Inflammatory macrophage treated with lipopolysaccharide for 4 hours (primary cell): ENCODE measurements around the gene NELFCD.
A peak's percentile ranks its signal among the peaks of the same experiment; 100 is the strongest.
"Not testable (repeated sequence)": the region's sequence is repeated elsewhere in the genome, so short reads cannot be mapped to it uniquely, and the experiment has no call there.

Experiments
- DNase-seq: peaks from one replicate; pipeline ENCODE4 v3.0.0-alpha.2; 2020

The NELFCD gene

DNA sequence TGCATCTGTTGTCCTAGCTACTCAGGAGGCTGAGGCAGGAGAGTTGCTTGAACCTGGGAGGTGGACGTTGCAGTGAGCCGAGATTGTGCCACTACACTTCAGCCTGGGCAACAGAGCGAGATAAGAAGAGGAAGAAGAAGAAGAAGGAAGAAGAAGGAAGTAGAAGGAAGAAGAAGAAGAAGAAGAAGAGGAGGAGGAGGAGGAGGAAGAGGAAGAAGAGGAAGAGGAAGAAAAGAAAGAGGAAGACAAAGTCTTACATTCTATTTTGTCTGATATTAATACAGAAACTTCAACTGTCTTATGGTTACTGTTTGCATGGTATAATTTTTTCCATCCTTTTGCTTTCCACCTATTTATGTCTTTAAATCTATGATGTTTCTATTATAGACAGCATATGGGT, 7.2 kb upstream of the NELFCD start:
- DNase-seq = peak; percentile 14

DNA sequence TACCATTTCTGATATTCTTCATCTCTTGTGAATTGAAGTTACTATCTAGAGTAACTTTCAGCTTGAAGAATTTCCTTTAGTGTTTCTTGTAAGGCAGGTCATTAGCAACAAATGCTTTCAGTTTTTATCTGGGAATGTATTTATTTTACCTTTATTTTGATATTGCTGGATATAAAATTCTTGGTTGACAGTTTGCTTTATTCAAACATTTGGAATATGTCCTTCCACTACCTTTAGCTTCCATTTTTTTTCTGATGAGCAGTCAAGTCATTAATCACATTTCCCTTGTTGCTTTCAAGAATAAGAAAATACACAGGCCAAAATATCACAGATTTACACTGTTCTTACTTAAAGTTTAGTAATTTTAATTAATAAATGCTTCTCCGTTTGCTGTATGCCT, 5.7 kb upstream of the NELFCD start:
- DNase-seq = no peak

DNA sequence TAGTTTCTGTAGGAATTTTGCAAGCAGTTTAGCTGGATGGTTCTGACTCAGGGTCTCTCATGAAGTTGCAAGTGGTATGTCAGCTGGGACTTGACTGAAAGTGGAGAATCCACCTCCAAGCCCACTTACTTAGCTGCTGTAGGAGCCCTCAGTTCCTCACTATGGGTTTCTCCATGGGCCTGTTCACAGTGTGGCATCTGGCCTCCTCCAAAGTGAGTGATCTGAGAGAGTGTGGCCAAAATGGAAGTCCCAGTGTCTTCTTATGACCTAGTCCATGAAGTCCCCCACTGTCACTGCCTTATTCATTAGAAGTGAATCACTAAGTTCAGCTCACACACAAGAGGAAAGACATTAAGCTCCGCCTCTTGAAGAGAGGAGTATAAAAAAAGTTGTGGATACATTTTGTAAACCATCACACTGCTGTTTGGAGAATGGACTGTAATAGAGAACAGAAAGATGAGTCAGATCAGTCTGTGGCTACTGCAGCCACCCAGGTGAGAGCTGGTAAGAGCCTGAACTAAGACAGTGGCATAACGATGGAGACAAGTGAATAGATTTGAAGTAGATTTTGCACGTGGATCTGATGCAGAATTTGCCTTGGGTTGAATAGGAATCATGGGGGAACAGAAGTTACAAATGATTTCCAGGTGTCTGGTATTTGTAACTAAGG, 4.9 kb upstream of the NELFCD start:
- DNase-seq = peak; percentile 26

DNA sequence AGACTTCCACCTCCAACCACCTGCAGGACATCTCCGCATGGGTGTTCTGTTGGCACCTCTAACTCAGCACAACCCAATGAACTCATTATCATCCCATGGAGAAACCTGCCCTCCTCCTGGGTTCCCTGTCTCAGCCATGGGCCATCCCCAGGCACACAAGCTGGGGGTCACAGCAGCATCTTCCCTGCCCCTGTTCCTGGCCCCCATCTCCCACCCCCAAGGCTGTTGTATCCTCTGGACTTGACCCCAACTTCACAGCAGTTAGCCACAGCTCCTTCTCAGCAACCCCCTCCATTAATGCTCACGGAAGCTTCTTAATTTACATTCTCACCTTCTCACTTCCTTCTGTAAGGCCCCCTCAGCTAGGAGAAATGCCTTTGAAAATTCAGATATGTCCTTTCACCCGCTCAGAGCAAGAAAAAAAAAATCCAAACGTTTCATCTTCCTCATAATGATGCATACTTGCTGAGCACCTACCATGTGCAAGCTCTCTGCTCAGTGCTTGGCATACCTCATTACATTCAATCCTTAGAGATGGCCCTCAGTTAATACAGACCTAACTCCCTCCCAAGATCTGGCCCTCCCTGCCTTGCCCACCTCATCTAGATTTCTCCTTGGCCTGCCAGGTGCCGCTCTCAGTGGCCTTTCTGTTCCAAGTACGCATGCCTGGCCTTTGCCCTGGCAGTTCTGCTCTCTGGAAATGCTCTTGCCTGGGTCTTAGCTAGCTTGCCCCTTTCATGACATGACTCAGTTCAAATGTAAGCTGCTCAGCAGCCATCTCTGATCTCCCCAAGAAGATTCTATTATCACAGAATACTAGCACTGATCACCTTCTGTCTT, 2.5 kb upstream of the NELFCD start:
- DNase-seq = no peak

DNA sequence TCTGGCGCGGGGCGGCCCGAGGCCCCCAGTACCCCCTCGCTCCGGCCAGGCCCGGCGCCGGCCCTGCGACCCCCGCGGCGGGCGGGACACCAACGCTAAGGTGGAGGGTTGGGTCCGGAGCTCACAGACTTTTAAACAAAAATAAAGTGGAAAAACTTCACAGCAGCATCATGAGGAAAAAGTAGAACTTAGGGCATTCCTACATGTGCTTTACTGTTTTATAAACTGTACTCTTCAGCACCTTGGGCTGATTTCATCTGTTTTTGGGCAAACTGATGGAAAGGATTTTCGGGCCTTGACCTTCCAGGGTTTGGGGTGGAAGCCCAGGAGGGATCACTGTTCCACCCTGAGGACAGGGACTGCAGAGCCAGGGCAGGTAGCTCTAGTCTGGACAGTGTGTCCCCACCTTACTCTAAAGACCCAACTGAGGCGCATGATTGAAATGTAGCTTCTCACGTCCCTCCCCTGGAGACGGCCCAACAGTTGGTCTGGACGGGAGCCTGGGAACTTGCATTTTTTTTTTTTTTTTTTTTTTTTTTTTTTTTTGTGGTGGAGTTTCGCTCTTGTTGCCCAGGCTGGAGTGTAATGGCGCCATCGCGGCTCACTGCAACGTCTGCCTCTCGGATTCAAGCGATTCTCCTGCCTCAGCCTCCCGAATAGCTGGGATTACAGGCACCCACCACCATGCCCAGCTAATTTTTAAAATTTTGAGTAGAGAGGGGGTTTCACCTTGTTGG, 740 bp downstream of the NELFCD start:
- DNase-seq = no peak

DNA sequence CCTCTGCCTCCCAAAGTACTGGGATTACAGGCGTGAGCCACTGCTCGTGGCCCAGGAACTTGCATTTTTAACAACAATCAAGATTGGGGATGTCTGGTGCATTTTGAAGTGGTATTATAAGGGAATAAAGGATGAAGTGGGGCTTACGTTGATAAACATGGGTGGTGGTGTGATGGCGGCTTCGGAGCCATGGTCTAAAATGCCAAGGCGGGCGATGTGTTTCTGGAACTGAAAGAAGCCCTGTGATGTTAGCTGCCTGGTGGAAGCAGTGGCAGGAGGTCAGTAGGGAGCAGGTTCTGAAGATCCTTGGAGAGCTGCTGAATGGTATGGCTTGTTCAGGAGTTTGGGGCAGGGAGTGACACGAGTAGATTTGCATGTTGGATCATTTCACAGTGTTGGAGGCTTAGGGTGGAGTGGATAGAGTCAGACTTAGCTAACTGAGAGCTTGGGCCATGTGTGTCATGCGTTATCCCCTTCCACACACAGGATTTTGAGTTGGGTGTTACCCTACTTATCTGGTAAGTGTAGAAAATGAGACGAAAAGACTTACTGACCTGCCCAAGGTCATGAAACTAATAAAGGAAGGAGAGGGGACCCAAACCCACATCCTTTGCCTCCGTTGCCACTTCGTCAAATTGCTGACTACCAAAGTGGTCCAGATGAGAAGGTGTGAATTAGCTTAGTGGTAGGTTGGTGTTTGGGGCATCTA, 1.5 kb downstream of the NELFCD start:
- DNase-seq = no peak

DNA sequence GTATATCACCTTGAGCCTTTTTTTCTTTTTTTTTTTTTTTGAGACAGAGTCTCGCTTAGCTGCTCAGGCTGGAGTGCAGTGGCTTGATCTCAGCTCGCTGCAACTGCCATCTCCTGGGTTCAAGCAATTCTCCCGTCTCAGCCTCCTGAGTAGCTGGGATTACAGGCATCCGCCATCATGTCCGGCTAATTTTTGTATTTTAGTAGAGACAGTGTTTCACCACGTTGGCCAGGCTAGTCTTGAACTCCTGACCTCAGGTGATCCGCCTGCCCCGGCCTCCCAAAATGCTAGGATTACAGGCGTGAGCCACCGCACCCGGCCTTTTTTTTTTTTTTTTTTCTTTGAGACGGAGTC, 2.0 kb downstream of the NELFCD start:
- not testable (repeated sequence) for DNase-seq

DNA sequence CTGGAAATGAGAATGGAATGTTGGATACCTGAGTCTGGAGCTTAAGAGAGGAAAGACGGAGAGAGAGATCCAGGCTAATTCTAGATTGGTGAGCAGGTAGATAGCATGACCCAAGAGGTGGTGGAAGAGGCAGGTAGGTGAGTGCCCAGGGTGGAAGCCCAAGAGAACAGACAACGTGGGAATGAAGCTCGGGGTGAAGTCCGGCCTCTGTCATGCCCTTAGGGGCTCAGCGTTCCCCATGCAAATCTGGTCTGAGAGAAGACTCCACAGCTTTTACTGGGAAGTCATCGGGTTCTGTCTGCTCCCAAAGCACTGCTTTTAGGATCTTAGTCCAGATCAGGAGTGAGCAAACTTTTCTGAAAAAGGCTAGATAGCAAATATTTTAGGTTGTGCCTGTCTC, 3.6 kb downstream of the NELFCD start:
- no peak for DNase-seq

DNA sequence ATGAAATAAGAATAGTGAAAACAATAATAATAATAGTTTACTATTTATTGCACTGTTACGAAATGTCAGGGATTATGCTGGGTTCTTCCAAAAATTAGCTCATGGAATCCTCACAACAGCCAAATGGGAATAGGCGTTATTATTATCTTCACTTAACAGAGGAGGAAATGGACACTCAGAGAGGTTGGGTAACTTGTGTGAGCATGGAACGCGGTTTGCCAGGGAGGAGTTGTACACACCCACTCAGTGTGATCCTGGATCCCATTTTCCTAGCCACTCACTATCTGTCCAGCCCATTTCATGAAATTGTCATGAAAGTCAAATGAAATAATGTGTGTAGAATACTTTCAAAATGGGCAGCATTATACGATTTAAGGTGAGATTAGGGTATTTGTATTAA, 4.6 kb downstream of the NELFCD start:
- DNase-seq = no peak

DNA sequence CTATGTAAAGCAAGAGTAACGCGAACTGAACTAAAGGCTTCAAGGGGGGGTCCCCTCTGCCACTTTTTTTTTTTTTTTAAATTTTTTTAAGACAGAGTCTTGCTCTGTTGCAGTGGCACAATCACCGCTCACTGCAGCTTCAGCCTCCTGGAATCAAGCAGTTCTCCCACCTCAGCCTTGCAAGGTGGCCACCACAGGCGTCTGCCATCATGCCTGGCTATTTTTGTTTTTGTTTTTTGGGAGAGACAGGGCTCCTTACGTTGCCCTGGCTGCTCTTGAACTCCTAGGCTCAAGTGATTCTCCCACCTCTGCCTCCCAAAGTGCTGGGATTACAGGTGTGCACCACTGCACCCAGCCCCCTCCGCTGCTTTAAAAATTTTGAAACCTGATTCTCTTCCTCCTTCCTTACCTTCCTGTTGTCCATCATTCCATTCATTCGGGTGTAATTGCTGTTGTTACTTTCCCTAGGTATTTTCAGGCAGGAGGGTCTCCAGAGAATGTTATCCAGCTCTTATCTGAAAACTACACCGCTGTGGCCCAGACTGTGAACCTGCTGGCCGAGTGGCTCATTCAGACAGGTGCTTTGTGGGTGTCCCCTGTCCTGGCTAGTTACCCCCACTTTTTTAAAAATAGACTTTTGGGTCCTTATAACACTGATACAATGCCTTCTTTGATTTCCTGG, 5.4 kb downstream of the NELFCD start:
- no peak for DNase-seq

DNA sequence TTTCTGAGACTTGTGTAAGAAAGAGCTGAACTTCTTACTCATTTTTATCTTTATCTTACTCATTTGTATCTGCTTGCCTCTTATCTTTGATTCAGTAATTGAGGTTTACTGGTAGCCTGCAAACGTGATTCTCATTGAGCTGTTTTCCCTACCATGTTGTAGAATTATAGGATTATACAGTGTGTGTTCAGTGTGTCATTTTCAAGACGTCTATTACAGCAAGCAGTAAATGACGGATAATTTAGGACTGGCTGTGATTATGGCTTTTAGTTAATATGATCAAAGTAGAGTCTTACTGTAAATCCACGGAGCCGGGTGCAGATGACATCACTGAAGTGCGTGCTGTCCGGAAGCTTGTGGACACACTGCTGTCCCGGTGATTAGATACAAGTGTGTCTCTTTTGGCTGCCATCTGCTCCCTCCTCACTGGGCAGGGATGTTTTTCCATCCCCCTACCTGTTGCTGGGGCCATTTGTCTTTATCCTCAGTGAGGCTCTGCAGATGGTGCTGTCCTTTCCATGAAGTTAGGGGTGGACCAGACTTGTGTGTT, 6.0 kb downstream of the NELFCD start:
- no peak for DNase-seq

DNA sequence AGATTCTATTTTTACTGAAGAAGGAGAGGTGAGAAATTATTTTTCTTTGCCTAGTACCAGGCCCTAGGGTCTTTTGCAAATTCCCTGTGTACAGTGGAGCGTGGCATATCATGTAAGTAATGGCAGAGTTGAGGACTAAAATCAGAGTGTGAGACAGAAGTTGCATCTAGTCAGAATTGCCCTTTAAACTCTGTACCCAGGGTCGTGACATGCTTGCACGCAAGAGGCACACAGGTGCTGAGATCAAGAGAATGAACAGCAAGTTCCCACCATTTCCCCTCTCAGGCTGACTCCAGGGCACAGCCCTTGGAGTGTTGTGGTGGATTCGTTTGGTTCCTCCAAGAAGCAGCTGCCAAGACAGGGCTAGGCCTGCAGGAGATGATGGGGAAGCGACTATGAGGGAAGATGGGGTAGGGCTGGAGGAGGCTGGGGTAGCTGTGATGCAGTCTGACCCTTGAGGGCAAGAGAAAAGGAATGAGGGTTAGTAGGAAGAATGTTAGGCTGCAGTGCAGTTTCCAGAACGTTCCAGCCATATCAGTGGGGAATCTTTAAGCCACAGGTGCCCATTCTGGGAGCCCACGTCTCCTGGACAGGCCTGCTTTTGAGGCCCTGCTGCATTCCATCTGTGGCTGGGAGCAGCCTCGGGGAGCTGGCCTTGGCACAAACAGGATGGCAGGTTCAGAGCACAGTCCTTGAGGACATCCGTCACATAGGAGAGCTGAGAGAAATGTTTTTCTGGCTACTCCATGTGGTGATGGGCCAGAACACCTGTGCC, 6.9 kb downstream of the NELFCD start:
- no peak for DNase-seq

DNA sequence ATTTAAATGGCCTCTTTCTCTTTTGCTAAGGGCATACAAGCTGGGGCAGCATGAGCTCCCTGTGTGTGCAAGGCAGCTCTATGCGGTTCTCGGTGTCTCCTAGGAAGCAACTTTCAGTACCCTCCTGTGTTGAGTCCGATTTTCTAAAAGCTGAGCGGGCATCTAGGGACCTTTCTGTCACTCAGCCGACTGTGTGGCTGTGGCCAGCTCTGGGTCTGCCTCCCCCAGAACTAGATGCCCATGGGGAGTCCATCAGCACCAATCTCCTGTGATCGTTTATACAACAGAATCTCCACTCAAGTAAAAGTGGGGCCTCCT, 7.5 kb downstream of the NELFCD start:
- DNase-seq = no peak

DNA sequence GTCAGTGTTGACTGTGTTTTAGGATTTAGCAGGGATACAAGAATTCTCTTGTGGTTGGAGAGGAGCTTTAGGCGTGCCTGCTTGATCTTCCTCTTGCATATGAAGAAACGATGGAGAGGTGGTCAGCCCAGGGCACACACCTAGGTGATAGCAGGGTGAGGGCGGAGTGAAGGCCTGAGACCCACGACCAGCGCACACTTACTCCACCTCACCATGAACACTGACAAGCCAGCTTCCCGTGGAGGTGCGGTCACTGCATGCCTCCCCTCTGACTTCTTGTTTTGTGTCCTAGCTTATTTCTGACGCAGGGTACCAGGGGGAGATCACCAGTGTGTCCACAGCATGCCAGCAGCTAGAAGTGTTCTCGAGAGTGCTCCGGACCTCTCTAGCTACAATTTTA, 8.1 kb downstream of the NELFCD start:
- DNase-seq = no peak

DNA sequence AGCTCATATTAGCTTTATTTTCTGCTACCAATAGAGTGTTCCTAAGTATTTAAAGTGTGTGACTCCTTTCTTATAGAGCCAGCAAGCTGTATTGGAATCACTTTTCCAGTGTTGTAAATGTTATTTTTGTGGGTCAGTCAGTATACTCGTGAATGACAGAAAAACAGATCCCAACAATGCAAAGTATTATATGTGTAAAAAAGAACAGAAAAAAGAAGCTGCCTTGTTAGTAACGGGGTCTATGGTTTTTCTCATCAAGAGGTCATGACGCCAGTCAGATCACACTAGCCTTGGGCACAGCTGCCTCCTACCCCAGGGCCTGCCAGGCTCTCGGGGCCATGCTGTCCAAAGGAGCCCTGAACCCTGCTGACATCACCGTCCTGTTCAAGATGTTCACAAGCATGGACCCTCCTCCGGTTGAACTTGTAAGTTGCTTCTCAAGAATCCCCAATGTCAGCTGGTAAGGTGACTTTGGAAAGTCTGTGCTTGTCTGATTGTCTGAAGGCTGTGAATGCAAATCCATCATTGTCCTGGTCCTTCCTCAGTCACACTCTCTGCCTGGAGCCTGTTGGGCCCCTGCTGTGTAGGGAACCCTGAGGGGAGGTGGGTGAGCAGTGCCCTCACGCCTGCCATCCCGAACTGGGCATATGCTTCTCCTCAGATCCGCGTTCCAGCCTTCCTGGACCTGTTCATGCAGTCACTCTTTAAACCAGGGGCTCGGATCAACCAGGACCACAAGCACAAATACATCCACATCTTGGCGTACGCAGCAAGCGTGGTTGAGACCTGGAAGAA, 9.8 kb downstream of the NELFCD start:
- no peak for DNase-seq

DNA sequence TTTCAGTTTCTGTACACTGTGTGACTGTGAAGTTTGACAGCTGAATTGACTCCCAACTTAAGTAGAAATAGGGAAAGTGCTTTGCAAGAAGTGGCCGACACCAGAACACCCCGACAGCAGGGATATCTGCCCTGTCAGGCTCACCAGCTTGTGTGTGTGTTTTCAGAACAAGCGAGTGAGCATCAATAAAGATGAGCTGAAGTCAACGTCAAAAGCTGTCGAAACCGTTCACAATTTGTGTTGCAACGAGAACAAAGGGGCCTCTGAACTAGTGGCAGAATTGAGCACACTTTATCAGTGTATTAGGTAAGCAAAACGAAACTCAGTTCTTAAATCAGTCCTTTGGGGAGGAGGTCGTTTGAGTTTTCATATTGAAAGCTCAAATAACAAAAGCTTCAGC, 10.7 kb downstream of the NELFCD start:
- no peak for DNase-seq

DNA sequence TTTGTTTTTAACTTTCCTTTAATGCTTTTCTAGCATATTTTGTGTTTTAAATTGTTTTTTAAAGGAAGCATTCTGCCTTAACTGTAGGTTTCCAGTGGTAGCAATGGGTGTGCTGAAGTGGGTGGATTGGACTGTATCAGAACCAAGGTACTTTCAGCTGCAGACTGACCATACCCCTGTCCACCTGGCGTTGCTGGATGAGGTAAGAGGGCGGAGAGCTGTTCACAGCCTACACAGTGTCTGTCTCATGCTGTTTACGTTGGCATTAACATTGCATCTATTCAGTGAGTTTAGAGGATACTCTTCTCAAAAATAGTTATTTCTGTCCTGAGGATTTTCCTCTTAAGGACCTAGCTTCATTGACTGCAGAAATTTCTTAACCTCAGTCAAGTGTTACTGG, 11.9 kb downstream of the NELFCD start:
- DNase-seq = no peak

DNA sequence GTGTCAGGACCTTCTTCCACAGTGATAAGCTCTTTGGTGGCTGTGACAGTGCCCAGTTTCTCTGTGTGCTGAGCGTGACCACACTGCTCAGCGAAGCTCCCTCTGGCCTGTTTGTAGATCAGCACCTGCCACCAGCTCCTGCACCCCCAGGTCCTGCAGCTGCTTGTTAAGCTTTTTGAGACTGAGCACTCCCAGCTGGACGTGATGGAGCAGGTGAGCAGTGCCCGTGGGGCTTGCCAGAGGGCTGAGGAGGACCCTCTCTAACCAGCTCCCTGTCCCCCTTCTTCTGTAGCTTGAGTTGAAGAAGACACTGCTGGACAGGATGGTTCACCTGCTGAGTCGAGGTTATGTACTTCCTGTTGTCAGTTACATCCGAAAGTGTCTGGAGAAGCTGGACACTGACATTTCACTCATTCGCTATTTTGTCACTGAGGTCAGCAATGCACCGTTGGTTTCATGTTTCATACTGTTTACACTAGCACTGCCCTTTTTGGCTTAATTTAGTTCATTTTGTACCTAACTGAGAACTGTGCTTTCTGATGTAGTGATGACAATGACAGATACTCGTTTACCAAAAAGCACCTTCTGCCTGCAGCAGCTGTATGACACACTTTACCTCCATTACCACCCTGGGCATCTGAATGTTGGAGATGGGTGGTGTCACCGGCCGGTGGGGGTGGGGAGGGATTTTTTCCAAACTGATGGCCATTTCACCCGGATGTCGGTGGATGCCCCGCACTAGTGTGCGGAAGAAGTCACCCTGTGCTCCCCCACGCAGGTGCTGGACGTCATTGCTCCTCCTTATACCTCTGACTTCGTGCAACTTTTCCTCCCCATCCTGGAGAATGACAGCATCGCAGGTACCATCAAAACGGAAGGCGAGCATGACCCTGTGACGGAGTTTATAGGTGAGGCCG, 12.5 kb downstream of the NELFCD start:
- no peak for DNase-seq

DNA sequence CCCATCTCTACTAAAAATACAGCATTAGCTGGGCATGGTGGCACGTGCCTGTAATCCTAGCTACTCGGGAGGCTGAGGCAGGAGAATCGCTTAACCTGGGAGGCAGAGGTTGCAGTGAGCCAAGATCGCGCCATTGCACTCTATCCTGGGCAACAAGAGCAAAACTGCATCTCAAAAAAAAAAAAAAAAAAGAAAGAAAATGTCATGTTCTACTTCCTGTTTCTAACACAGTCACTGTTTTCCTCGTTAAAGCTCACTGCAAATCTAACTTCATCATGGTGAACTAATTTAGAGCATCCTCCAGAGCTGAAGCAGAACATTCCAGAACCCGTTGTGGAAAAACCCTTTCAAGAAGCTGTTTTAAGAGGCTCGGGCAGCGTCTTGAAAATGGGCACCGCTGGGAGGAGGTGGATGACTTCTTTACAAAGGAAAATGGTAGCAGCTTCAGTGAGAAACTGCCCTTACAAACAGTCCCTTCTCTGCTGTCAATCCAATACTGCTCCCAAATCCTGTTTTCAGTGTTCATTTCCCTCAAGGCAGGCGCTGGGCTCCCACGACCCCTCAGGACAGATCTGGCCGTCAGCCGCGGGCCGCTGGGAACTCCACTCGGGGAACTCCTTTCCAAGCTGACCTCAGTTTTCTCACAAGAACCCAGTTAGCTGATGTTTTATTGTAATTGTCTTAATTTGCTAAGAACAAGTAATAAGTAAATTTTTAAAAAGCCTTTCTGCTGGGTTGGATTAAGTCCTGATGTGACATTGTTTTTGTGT, 13.5 kb downstream of the NELFCD start:
- no peak for DNase-seq
